PC-9 (cell line): ENCODE measurements around the gene LONRF2. TPM values are rescaled to one million over a fixed set of nuclear protein-coding genes. Genes with fewer than 3 reads are reported as not detected.

Experiments used
- BruUV-seq: library from RNA; stranded (reverse); fragments of 400-500 nt; replicated peaks from 2 replicates; lab custom pipeline; 2021; lab: Mats Ljungman, UMichigan
- CTCF ChIA-PET: fragments of 300-600 bp; sonication (Branson Sonifier 250); formaldehyde crosslinking; loops from one replicate; lab custom pipeline; 2022; ENCODE audit warnings: antibody characterized with exemption; lab: Charles Lee
- POLR2A ChIA-PET: fragments of 300-600 bp; sonication (Branson Sonifier 250); formaldehyde crosslinking; loops from one replicate; lab custom pipeline; 2022; ENCODE audit warnings: antibody characterized with exemption; ENCODE audit not compliant: unreplicated experiment; lab: Charles Lee
- DNase-seq, 2 experiments: peaks; one replicate each; pipeline versions ENCODE4 v3.0.0 to v3.0.0-alpha.2; 2015 to 2022; ENCODE audit warnings: mixed read lengths in 1 of 2
- H2AFZ ChIP-seq: fragments of 200-600 bp; sonication (generic); 2 replicates; pipeline ENCODE4 v1.8.1; 2017; ENCODE audit warnings: antibody characterized with exemption
- H3F3A ChIP-seq: fragments of 200-600 bp; sonication (generic); 2 replicates; pipeline ENCODE4 v1.8.1; 2017; ENCODE audit warnings: antibody characterized with exemption, mild to moderate bottlenecking, low read depth; ENCODE audit not compliant: insufficient read depth
- H3K27ac ChIP-seq: fragments of 200-600 bp; sonication (generic); 2 replicates; pipeline ENCODE4 v1.6.1; 2016; ENCODE audit warnings: mixed run types
- H3K27me3 ChIP-seq: fragments of 200-600 bp; sonication (generic); 2 replicates; pipeline ENCODE4 v1.6.1; 2016; ENCODE audit warnings: low read depth, mixed run types; ENCODE audit not compliant: insufficient read depth
- H3K36me3 ChIP-seq: fragments of 200-600 bp; sonication (generic); 2 replicates; pipeline ENCODE4 v1.6.1; 2016; ENCODE audit warnings: low read depth, mixed run types
- H3K4me1 ChIP-seq: fragments of 200-600 bp; sonication (generic); replicated peaks from 2 replicates; pipeline ENCODE4 v1.6.1; 2016; ENCODE audit warnings: mixed run types; ENCODE audit not compliant: insufficient read depth
- H3K4me2 ChIP-seq: fragments of 200-600 bp; sonication (generic); 2 replicates; pipeline ENCODE4 v1.6.1; 2017; ENCODE audit warnings: mixed run types
- H3K4me3 ChIP-seq: fragments of 200-600 bp; sonication (generic); 2 replicates; pipeline ENCODE4 v1.6.1; 2016; ENCODE audit warnings: mixed run types
- H3K79me2 ChIP-seq: fragments of 200-600 bp; sonication (generic); 2 replicates; pipeline ENCODE4 v1.6.1; 2017; ENCODE audit warnings: low read depth, mixed run types
- H3K9me2 ChIP-seq: fragments of 200-600 bp; sonication (generic); 2 replicates; pipeline ENCODE4 v1.8.1; 2017; ENCODE audit warnings: mild to moderate bottlenecking; ENCODE audit not compliant: insufficient read depth
- H3K9me3 ChIP-seq: fragments of 200-600 bp; sonication (generic); 2 replicates; pipeline ENCODE4 v1.8.1; 2016; ENCODE audit warnings: low read depth; ENCODE audit not compliant: insufficient read depth
- H4K20me1 ChIP-seq: fragments of 200-600 bp; sonication (generic); 2 replicates; pipeline ENCODE4 v1.8.1; 2017; ENCODE audit not compliant: insufficient read depth
- CTCF ChIP-seq: fragments of 200-600 bp; sonication (generic); conservative IDR thresholded peaks from 2 replicates; pipeline ENCODE4 v1.6.1; 2017; ENCODE audit warnings: mixed run types, antibody characterized with exemption, mild to moderate bottlenecking, moderate library complexity
- EZH2 ChIP-seq: fragments of 200-600 bp; sonication (generic); IDR thresholded peaks from 2 replicates; pipeline ENCODE4 v1.8.0; 2017; ENCODE audit warnings: antibody characterized with exemption, low read depth
- intact Hi-C: fragments of 100-400 bp; cut with micrococcal nuclease; formaldehyde crosslinking; loops from one replicate; pipeline ENCODE4 v1.10.0; 2022; ENCODE audit not compliant: unreplicated experiment
- total RNA-seq: library from RNA; stranded (reverse); gene quantifications from 2 replicates; pipeline ENCODE4 v1.2.3, GENCODE V29; 2021

The LONRF2 gene
- total RNA-seq, 1 experiment from 2014 or later: not detected

- POLR2A ChIA-PET: no interaction called here
- Histone ChIP-seq H3K27me3 (peaks cover 95% of the 10 kb centered on the region), H4K20me1 (0 out of 2 replicates have a peak, but pooled peaks cover 3% of the 10 kb centered on the region), H2AFZ (no peak overlapping the region), H3K4me3 (no peak overlapping the region), H3K27ac (no peak overlapping the region), H3K9me2 (no peaks in the 10 kb centered on the region), H3K4me1 (no peaks in the 10 kb centered on the region), H3K36me3 (no peaks in the 10 kb centered on the region), H3K79me2 (no peaks in the 10 kb centered on the region), H3K9me3 (no peaks in the 10 kb centered on the region), H3K4me2 (no peak overlapping the region), H3F3A (no peaks in the 10 kb centered on the region)
- no peak for DNase-seq
- intact Hi-C loops: loop anchor here (5.0 to 10.0 kb wide), 2 partner anchors 420 to 1158 kb away; no protein-coding TSS in a partner anchor
- BruUV-seq: no TSS peak
- CTCF ChIA-PET: no interaction called here
- TF ChIP-seq EZH2 (no peak), CTCF (no peak)
Measured at GRCh38 chr2:100242476-100242875, 79.8 kb downstream of the LONRF2 start.

GRCh38 chr2:100241236-100241635, 81.1 kb downstream of the LONRF2 start:
- ChIA-PET CTCF (no interaction called here), POLR2A (no interaction called here)
- Histone ChIP-seq H3K4me2 (no peak overlapping the region), H3K9me3 (no peaks in the 10 kb centered on the region), H3K27me3 (peaks cover 95% of the 10 kb centered on the region), H4K20me1 (0 out of 2 replicates have a peak, but pooled peaks cover 3% of the 10 kb centered on the region), H3K27ac (no peak overlapping the region), H3K79me2 (no peaks in the 10 kb centered on the region), H3K9me2 (no peaks in the 10 kb centered on the region), H3K36me3 (no peaks in the 10 kb centered on the region), H3F3A (no peaks in the 10 kb centered on the region), H2AFZ (no peak overlapping the region), H3K4me1 (no peaks in the 10 kb centered on the region), H3K4me3 (no peak overlapping the region)
- intact Hi-C loops: loop anchor here (5.0 to 10.0 kb wide), 2 partner anchors 419 to 1156 kb away; no protein-coding TSS in a partner anchor
- no peak for TF ChIP-seq CTCF
- no peak for TF ChIP-seq EZH2
- no TSS peak for BruUV-seq
- DNase-seq: no peak

GRCh38 chr2:100240386-100240785, 81.9 kb downstream of the LONRF2 start:
- H3K4me2 ChIP-seq: no peak overlapping the region
- intact Hi-C loops: loop anchor here (5.0 to 10.0 kb wide), 2 partner anchors 418 to 1156 kb away; no protein-coding TSS in a partner anchor
- CTCF ChIA-PET: no interaction called here

More at GRCh38 chr2:100240386-100240785, 81.9 kb downstream of the LONRF2 start:
- Histone ChIP-seq H3K9me2 (no peaks in the 10 kb centered on the region), H3K27me3 (peaks cover 95% of the 10 kb centered on the region), H3F3A (no peaks in the 10 kb centered on the region), H2AFZ (no peak overlapping the region), H3K27ac (no peak overlapping the region), H3K4me3 (no peak overlapping the region), H3K4me1 (no peaks in the 10 kb centered on the region), H4K20me1 (0 out of 2 replicates have a peak, but pooled peaks cover 3% of the 10 kb centered on the region), H3K79me2 (no peaks in the 10 kb centered on the region), H3K9me3 (no peaks in the 10 kb centered on the region), H3K36me3 (no peaks in the 10 kb centered on the region)
- BruUV-seq: no TSS peak
- DNase-seq: no peak
- POLR2A ChIA-PET: interaction anchor here (0.5 kb wide), 1 partner anchor 24 kb away, joined by 6 read pairs; no protein-coding TSS in a partner anchor
- TF ChIP-seq CTCF (no peak), EZH2 (no peak)
